ENCODE results near the gene TMBIM6.
A peak's percentile ranks its signal among the peaks of the same experiment; 100 is the strongest.
"Not testable (repeated sequence)": the region's sequence is repeated elsewhere in the genome, so short reads cannot be mapped to it uniquely, and the experiment has no call there.

The TMBIM6 gene, protein sequence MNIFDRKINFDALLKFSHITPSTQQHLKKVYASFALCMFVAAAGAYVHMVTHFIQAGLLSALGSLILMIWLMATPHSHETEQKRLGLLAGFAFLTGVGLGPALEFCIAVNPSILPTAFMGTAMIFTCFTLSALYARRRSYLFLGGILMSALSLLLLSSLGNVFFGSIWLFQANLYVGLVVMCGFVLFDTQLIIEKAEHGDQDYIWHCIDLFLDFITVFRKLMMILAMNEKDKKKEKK

GRCh38 chr12:49740930-49741881 is at the start of gene TMBIM6:
Gene TMBIM6, plus strand, starts transcription at chr12:49741557. Its CDS starts 10,937 bp downstream, at chr12:49752494.
- peak; percentile 100 for DNase-seq

DNA sequence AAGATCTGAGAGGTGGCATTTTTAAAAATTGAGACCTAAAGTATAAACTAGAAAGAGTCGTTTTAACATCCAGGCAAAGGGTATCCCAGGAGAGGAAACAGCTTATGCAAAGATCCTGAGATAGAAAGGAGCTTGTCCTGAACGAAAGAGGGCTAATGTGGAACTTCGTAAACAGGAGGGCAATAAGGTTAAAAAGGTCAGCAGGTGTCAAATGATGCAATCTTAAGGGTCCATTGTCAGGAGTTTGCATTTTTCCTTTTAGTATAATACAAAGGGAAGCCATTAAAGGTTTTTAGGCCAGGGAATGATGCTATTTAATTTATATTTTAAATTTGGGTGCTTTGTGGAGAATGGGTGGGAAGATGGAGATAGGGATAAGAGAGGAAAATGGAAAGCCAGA is 48.5 kb upstream of the TMBIM6 start:
- DNase-seq, result no peak

DNA sequence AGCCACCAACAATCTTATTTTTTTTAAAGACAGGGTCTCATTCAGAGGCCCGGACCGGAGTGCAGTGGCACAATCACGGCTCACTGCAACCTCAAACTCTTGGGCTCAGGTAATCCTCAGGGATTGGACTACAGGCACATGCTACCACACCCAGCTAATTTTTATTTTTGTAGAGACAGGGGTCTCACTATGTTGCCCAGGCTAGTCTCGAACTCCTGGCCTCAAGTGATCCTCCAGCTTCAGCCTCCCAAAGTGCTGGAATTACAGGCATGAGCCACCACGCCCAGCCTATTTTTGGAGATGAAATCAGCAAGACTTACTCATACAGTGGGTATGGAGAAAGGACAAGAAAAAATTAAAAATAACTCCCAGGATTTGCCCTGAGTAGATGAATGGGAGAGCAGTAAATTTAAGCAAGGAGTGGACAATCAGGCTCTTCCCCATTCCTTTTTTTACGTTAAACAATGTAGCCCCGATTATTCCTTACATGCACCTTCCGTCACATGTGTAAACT is 47.4 kb upstream of the TMBIM6 start:
- no peak for DNase-seq

- no peak for DNase-seq
Measured at GRCh38 chr12:49696723-49697122, 44.6 kb upstream of the TMBIM6 start.

DNA sequence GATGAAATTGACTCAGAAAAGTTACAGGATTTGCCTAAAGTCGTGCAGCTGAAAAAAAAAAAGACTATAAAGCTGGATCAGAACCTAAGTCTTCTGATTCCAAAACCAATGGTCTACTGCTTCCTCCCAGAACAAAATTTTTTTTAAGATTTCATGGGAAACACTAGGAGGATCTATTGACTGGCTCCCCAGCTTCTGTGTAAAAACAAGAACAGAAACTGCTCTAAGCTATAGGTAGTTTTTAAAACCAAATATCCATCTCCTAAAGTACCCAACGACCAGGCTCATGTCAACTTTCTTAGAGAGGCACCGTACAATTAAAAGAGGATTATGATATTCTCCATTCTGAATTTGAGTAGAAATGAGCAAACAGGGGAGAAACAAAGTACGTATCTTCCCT is 43.5 kb upstream of the TMBIM6 start:
- no peak for DNase-seq

DNA sequence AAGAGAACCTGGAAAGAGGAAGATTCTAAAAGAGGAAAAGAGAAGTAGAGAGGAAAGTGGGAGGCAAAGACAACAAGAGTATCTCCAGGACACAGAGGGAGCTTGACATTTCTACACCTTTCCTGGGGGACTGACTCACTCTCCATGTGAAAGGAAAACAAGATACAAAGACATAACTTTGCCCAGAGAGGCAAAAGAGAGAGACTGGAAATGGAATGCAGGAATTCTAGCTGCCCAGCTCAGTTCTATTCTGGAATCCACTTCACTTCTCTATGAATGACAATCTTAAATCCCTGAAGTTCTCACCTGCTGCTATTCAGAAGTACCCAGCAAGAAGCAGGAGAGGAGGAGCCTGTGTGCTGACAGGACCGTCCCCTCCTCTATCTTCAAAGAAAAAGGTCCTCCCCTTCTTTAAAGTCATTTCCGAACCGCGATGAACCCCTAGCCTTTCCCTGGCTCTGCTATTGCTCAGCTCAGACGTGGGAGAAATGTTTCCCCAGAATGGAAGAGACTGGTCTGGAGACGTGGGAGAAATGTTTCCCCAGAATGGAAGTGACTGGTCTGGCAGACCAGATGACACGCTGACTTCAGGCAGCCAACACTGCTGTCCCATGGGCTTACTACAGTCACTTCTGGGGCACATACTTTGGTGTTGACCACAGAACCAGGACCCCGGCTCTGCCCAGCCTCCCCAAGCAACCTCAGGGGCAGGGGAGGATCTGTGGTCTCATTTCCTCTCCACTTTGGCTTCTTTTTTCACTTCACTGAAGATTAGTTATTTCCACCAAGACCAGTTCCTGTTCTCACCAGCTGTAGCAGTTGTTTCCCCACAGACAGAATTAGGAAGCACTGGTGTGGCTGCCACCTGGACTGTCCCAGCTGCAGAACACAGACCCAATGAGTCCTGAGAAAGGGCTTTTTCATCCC is 42.5 kb upstream of the TMBIM6 start:
- DNase-seq, result no peak

GRCh38 chr12:49702009-49702408 is 39.3 kb upstream of the TMBIM6 start:
- DNase-seq, result no peak

- DNase-seq, result no peak
Measured at GRCh38 chr12:49702676-49703215, 38.6 kb upstream of the TMBIM6 start.

- no peak for DNase-seq
Measured at GRCh38 chr12:49703647-49704137, 37.7 kb upstream of the TMBIM6 start.

GRCh38 chr12:49705479-49706134 is 35.8 kb upstream of the TMBIM6 start:
- no peak for DNase-seq

- DNase-seq, result no peak
Measured at GRCh38 chr12:49706351-49707127, 34.8 kb upstream of the TMBIM6 start.

GRCh38 chr12:49707128-49707811 is 34.1 kb upstream of the TMBIM6 start, which contains the start of gene FMNL3:
Gene FMNL3, minus strand, starts transcription at chr12:49707405. Its CDS starts 225 bp downstream, at chr12:49707180.
- DNase-seq, result peak; percentile 97

DNA sequence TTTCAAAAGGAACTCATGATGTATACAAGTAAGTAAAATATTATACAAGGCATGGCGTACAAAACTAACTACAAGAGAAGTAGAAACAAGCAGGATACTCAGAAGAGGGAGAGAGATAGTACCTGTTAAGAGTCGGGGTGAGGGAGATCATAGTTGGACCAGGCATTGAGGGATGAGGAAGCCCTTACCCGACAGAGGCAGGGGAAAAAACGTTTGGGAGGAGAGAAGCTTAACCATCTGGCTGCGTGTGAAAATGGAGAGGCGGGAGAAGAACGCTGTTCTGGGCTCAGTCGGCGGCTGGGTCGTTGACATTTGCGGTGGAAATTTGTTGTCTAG is 33.6 kb upstream of the TMBIM6 start:
- DNase-seq, result no peak

- DNase-seq, result no peak
Measured at GRCh38 chr12:49708851-49709250, 32.5 kb upstream of the TMBIM6 start.

GRCh38 chr12:49713952-49714351 is 27.4 kb upstream of the TMBIM6 start:
- not testable (repeated sequence) for DNase-seq

- DNase-seq, result no peak
Measured at GRCh38 chr12:49716553-49716952, 24.8 kb upstream of the TMBIM6 start.

DNA sequence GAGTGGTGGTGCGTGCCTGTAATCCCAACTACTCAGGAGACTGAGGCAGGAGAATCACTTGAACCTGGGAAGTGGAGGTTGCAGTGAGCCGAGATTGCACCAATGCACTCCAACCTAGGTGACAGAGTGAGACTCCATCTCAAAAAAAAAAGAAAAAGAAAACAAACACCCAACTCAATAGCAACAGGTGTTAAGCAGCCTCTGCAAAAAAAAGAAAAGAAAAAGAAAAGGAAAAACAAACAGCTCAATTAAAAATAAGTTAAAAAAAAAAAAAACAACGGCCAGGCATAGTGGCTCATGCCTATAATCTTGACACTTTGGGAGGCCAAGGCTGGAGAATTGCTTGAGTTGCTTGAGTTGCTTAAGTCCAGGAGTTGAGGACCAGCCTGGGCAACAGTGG is 23.6 kb upstream of the TMBIM6 start:
- DNase-seq, result not testable (repeated sequence)

GRCh38 chr12:49720214-49720613 is 21.1 kb upstream of the TMBIM6 start:
- no peak for DNase-seq

DNA sequence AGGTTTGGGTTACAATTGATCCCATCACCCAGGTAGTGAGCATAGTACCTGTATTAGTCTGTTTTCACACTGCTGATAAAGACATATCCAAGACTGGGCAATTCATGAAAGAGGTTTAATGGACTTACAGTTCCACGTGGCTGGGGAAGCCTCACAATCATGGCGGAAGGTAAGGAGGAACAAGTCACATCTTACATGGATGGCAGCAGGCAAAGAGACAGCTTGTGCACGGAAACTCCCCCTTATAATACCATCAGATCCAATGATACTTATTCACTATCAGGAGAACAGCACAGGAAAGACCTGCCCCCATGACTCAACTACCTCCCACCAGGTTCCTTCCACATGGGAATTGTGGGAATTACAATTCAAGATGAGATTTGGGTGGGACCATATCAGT is 20.0 kb upstream of the TMBIM6 start:
- not testable (repeated sequence) for DNase-seq

GRCh38 chr12:49728446-49728845 is 12.9 kb upstream of the TMBIM6 start:
- DNase-seq, result no peak

Measured in NCI-H774 (cell line).